GM21528 (cell line): ENCODE measurements around the gene GNAS.
"Not testable (repeated sequence)": the region's sequence is repeated elsewhere in the genome, so short reads cannot be mapped to it uniquely, and the experiment has no call there.

Experiments
- ATAC-seq: cut with Tn5 transposase; IDR thresholded peaks from one replicate; pipeline ENCODE4 v1.9.1; 2021; ENCODE audit warnings: mild to moderate bottlenecking, moderate library complexity; ENCODE audit not compliant: unreplicated experiment, low FRiP score

Gene GNAS

DNA sequence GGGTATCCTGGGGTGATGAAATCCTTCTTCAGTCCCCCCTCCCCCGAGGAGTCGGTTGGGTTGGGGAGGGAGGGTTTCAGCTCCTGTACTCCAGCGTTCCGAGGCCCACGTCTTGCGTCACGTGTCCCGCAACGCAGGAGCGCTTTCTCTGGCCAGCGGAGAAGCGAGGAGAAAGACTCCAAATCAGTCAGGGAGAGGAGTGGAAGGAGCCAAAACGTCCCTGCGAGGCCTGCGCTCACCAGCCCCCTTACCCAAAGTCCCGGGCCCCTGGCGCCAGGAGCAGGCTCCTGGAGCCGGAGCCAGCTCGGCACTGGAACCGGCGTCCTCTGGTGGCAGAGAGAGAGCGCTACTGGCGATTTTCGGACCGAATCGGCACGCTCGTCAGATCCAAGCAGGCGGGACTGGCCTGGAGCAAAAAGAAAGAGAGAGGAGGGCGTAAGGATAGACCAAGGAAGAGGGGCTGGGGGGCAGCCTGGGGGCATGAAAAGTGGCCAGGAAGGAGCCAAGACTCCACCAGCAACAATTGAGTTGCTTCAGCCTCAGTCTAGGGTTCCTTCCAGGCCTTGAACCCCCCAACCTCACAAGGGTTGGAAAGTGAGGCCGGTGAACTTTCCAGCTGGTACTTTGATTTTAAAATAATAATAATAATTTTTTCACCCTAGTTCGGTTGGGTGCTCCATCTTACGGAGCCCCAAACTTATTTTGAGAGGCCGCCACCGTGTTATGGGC is at the start of gene GNAS:
Gene GNAS, plus strand, starts transcription at position 174 of the 729 bp plus-strand sequence.
- ATAC-seq: no peak

GRCh38 chr20:58803533-58803932 is 49.0 kb upstream of the GNAS start:
- ATAC-seq: no peak

DNA sequence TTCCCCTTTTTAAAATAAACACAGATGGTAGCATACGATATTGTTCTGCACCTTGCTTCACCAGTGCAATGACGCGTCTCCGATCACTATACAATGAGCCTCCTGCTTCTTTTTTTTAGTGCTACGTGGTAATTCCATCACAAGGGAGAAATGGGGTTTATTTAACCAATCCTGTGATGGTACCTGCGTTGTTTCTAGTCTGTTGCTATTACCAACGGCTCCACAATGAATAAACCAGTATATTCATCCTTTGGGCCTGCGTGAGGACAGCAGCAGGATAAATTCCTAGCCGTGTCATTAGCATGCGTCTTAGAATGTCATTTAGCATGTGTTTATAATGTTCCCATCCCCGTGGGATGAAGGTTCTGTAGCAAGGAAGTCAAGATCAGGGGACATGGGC is 44.7 kb upstream of the GNAS start:
- no peak for ATAC-seq

DNA sequence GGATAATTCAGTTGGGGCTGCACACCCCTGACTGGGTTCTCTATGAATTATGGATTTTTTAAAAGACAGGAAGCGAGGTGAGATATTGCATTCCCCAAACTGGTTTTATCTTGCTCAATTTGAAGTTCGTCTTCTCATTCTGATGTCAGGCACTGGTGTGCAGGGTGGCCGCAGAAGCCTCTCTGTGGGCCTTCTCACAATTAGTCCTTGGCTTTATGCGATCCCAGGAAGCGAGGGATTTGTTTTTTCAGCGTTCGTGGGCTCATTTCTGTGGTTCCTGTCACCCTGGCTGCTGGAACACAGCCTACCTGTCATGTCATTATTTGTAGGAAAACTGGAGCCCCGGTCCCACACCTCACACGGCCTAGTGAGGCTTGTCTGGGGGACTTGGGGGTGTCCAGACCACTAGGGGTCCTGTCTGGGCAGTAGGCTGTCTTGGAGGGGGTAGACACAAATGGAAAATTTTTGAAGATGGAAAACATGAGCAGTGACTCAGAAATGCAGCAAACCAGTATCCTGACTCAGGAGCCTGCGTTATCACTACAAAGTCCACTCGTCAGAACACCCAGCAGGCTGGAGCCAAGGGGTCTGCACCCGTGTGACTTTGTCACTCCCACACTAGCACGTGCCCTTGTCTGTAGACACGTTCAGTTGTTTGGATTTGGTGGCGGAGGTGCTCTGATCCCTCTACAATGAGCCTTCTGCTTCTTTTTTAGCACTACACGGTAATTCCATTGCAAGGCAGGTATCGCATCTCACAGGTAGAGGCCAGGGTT is 44.1 kb upstream of the GNAS start:
- no peak for ATAC-seq

DNA sequence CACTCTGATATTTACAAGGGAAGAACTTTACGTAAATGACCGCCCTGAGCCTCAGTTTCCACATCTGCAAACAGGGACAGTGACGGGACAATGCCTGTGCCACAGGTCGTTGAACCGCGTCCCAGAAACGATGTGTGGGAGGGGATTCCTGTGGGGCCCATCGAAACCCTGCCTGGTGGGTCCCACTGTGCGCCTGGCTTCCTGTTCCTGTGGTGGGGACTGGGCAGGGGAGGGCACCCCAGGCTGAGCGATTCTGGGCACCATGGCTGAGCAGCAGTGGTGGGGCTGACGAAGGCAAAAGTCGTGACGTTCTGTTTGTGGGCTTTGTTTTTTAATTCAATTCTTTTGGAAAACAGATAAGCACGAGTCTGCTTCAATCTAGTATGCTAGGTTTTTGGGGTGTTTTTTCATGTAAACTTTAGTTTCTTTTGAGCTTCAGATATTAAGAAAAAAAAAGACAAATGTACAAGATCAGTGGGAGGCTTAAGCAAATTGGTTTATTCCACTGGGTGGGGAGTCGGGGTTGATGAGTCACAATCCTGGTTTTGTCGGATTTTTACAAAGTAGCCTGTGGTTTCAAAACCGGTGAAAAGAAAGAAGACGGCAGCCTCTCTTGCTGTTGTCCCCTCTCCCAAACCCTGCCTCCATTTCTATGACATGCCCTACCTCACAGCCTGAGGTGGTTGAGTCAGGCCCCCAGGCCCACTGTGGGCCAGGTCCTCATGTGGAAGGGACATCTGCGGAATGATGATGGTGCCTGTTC is 42.2 kb upstream of the GNAS start:
- ATAC-seq: no peak

DNA sequence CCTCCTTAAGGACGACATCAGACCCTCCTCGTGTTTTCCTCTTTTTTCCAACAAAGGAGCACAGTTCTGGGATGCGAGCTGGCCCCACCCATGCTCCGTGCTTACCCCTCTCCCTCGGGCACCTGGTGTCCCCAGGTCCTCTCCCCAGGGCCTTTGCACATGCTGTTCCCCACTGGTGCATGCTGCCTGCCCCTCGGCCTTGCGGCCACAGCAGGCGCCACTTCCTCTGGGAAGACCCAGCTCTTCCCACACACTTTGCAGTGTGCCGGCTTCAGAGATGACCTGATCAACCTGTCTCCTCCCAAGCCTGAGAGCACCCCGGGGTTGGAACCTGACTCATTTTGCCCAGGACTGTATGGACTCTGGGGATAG is 41.7 kb upstream of the GNAS start:
- ATAC-seq: no peak

GRCh38 chr20:58811334-58811733 is 41.2 kb upstream of the GNAS start:
- no peak for ATAC-seq

- no peak for ATAC-seq
These were observed 39.1 kb upstream of the GNAS start for GRCh38 chr20:58813369-58813768.

DNA sequence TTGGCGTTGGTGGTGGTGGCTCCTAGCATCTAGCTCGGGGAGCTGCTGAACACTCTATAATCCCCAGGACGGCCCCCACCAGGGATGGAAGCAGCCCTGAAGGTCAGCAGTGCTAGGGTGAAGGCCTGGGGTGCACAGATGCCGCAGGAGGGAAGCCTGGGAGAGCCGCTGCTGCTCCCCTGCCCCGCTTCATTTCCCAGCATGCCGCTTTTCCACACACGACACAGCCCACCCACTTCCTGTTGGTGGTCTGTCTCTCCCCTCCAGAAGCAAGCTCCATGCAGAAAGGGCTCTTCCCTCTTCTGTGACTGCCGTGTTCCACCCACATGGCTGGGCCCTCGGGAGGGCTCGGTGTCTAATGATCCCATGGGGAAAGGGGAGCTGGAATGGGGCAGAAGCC is 37.1 kb upstream of the GNAS start:
- ATAC-seq: no peak

- no peak for ATAC-seq
These were observed 36.5 kb upstream of the GNAS start for GRCh38 chr20:58816051-58816450.

GRCh38 chr20:58816957-58817651 is 35.4 kb upstream of the GNAS start:
- ATAC-seq: no peak

DNA sequence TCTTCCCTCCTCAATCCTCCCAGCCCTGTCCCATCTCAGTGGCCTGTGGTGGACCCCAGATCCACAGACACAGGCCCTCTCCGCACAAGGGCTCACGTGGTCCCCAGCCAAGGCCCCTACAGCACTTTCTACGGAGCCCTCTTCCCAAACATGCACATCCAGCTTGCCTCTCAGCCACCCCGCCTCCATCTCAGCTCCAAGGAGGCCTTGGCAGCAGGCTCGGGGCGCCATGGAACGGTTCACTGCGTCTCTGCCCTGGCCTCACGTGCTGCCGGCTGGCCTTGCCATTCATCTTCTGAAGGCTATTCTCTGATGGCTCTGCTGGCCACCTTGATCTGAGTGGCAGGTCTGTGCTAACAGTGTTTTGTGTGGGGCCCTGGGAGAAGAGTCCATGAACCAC is 34.8 kb upstream of the GNAS start:
- ATAC-seq: no peak

DNA sequence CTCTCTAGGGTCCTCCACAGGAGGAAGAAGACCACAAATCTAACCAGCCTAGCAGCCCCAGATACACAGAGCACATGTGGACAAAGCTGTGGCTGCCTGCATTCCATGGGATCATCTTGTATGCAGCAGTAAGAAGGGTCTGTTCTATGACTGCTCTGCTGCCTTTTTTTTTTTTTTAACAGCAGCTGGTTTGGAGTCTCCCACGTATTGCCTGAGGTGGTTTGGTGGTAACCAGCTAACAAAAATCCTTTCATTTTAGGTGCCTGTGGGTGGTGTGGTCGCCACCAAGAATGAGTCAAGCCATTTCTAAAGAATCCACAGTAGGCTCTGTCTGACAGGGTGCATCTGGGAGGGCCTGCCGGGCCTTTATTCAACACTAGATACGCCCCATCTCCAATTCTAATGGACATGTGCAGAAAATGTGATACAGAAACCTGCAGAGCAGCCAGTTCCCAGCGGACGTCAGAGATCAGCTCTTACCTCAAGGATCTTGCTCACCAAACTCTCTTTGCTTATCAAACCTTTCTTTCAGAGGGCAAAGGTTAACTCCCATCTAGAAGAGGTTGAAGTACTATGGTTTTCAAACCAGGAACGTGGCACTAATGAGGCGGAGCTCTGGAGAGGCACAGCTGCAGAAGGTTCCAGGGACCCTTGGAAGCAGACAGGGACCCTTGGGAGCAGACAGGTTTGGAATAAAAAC is 33.8 kb upstream of the GNAS start:
- no peak for ATAC-seq

GRCh38 chr20:58819921-58820320 is 32.6 kb upstream of the GNAS start:
- no peak for ATAC-seq

DNA sequence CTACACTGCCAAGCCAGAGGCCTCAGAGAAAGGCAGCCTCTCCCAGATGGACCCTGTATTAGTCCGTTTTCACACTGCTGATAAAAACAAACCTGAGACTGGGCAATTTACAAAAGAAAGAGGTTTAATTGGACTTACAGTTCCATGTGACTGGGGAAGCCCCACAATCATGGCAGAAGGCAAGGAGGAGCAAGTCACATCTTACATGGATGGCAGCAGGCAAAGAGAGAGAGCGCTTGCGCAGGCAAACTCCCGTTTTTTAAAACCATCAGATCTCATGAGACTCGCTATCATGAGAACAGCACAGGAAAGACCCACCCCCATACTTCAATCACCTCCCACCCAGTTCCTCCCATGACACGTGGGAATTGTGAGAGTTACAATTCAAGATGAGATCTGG is 32.0 kb upstream of the GNAS start:
- ATAC-seq: not testable (repeated sequence)

DNA sequence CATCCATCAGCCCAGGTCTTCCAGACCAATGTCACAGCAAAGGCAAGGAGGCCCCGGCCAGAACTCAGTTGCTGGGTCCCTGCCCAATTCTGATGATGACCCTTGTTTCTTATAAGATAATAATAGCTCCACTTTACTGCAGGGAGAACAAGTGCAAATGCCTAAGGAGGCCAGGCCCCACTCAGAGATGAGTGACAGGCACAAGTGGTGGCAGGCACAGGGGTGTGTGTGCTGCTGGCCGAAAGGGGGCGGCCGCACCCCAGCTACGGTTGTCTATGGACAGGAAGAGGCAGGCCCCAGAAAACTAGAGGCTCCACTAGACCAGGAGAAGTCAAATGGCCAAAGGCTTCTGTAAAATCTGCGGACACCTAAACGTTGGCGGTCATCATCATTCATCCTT is 30.4 kb upstream of the GNAS start:
- no peak for ATAC-seq

DNA sequence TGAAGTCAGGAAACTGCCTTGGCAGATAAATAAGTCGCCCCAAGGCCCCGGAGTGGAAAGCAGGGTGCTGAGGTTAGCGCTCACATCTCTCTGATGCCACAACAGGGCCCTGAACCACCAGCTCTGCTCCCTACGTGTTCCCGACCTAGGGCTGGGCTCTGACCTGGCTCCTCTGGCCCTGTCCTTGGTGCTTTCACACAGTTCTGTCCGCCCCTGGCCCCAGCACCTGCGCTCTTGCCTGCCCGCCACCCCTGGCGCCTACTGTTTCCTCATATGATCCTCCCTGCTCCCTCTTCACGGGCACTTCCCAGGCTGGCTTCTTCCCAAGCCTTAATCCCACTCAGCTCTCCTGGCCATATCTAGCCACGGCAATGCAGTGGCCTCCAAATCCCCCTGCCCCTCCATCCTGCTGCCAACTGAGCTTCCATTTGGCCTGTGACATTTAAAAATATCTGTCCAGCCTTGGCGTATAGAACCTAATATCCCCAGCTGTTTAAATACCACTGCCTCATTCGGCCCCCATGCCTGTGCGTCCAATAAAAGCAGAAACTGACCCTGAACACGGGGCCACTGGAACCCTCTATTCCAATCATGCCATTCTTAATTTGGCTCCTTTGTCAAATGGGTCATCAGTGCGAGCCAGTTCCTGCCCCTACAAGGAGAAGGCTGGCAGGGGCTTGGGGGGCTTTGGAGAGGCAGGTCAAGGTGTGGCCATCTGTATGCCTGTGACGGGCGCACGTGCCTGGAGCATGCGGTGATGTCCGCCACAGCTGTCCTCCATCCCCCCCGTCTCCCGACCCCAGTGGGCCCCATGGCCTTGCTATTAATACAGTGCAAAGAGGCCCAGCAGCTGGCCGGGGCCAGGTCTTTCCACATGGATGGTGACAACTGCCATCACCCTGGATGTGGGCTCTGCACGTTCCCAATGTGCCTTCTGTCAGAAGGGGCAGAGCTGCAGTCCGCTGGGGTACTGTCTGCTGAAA is 29.5 kb upstream of the GNAS start:
- ATAC-seq: no peak

- ATAC-seq: no peak
These were observed 27.7 kb upstream of the GNAS start for GRCh38 chr20:58824843-58825242.

GRCh38 chr20:58825450-58825849 is 27.1 kb upstream of the GNAS start:
- no peak for ATAC-seq
